ENCODE measurements around the gene TAB2. TPM values are rescaled to one million over a fixed set of nuclear protein-coding genes. Genes with fewer than 3 reads are reported as not detected.

Gene TAB2
- total and polyA plus RNA-seq, 2 experiments from 2014 or later = 19.8 to 59.2 TPM

DNA sequence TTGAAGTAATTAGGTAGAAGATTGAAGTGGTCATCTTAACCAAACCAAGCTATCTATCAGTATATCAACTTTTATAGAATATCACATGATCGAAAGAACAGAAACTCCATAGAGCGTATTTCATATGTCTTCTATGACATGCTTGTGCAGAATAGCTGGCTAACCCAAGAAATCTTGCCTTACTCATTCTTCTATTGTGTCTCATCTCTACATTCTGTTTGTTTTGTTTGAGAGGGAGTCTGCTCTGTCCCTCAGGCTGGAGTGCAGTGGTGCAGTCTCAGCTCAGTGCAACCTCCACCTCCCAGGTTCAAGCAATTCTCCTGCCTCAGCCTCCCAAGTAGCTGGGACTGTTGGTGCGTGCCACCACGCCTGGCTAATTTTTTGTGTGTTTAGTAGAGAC, 10.6 kb downstream of the TAB2 start:
- Mint-ChIP-seq H3K9me3 (no peaks in the 10 kb centered on the region), H3K36me3 (ENCODE audit: low read depth) (no peaks in the 10 kb centered on the region), H3K4me3 (no peak overlapping the region), H3K27ac (no peak overlapping the region; the same call in 1 of the 2 replicates), H3K27me3 (ENCODE audit: insufficient read depth, low read depth, poor library complexity) (no peaks in the 10 kb centered on the region), H3K4me1 (peaks cover 65% of the 10 kb centered on the region)
- H4K20me1 ChIP-seq (replicated peaks; ENCODE audit: insufficient read depth) = peaks cover 30% of the 10 kb centered on the region; the same call in 1 of the 2 replicates
- H2AFZ ChIP-seq = no peak overlapping the region
- H3K4me3 ChIP-seq = no peak overlapping the region
- peaks cover 100% of the 10 kb centered on the region for H3K79me2 ChIP-seq (replicated peaks; ENCODE audit: insufficient read depth)
- DNase-seq (ENCODE audit: low spot score) (no peak), ATAC-seq (no peak; the same call in 2 of the 3 replicates)
- H3F3A ChIP-seq (replicated peaks; ENCODE audit: low read depth) = no peaks in the 10 kb centered on the region
- no peak overlapping the region for H3K4me2 ChIP-seq
- no peaks in the 10 kb centered on the region for H3K27me3 ChIP-seq (ENCODE audit: insufficient read depth)
- no peaks in the 10 kb centered on the region for H3K36me3 ChIP-seq (ENCODE audit: insufficient read depth)
- H3K4me1 ChIP-seq (ENCODE audit: insufficient read depth) = peaks cover 73% of the 10 kb centered on the region
- no peak overlapping the region for H3K27ac ChIP-seq (ENCODE audit: low read depth)
- H3K9me2 ChIP-seq (ENCODE audit: insufficient read depth) = no peaks in the 10 kb centered on the region
- TF ChIP-seq NANOG (IDR thresholded peaks at IDR 0.05; ENCODE audit: borderline replicate concordance) (no peak), CREB1 (CRISPR knock-in tag; IDR thresholded peaks at IDR 0.05; ENCODE audit: low read depth) (no peak), ZNF114 (CRISPR knock-in tag; IDR thresholded peaks at IDR 0.05) (no peak), JUNB (IDR thresholded peaks at IDR 0.05; ENCODE audit: unreplicated experiment) (no peak), EZH2 (IDR thresholded peaks at IDR 0.05; ENCODE audit: low read depth, unreplicated experiment) (no peak), EZH2phosphoT487 (IDR thresholded peaks at IDR 0.05; ENCODE audit: unreplicated experiment) (no peak), STAT1 (IDR thresholded peaks at IDR 0.05; ENCODE audit: unreplicated experiment) (no peak), POLR2AphosphoS5 (IDR thresholded peaks at IDR 0.05; ENCODE audit: low read depth) (no peak), ZNF331 (CRISPR knock-in tag; IDR thresholded peaks at IDR 0.05; ENCODE audit: low read depth) (no peak)
- TF ChIP-seq, protein P1, sequence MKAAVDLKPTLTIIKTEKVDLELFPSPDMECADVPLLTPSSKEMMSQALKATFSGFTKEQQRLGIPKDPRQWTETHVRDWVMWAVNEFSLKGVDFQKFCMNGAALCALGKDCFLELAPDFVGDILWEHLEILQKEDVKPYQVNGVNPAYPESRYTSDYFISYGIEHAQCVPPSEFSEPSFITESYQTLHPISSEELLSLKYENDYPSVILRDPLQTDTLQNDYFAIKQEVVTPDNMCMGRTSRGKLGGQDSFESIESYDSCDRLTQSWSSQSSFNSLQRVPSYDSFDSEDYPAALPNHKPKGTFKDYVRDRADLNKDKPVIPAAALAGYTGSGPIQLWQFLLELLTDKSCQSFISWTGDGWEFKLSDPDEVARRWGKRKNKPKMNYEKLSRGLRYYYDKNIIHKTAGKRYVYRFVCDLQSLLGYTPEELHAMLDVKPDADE (IDR thresholded peaks at IDR 0.05) = no peak
- TF ChIP-seq, protein P2, sequence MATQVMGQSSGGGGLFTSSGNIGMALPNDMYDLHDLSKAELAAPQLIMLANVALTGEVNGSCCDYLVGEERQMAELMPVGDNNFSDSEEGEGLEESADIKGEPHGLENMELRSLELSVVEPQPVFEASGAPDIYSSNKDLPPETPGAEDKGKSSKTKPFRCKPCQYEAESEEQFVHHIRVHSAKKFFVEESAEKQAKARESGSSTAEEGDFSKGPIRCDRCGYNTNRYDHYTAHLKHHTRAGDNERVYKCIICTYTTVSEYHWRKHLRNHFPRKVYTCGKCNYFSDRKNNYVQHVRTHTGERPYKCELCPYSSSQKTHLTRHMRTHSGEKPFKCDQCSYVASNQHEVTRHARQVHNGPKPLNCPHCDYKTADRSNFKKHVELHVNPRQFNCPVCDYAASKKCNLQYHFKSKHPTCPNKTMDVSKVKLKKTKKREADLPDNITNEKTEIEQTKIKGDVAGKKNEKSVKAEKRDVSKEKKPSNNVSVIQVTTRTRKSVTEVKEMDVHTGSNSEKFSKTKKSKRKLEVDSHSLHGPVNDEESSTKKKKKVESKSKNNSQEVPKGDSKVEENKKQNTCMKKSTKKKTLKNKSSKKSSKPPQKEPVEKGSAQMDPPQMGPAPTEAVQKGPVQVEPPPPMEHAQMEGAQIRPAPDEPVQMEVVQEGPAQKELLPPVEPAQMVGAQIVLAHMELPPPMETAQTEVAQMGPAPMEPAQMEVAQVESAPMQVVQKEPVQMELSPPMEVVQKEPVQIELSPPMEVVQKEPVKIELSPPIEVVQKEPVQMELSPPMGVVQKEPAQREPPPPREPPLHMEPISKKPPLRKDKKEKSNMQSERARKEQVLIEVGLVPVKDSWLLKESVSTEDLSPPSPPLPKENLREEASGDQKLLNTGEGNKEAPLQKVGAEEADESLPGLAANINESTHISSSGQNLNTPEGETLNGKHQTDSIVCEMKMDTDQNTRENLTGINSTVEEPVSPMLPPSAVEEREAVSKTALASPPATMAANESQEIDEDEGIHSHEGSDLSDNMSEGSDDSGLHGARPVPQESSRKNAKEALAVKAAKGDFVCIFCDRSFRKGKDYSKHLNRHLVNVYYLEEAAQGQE (IDR thresholded peaks at IDR 0.05; ENCODE audit: unreplicated experiment) = no peak
- TF ChIP-seq, protein P3, sequence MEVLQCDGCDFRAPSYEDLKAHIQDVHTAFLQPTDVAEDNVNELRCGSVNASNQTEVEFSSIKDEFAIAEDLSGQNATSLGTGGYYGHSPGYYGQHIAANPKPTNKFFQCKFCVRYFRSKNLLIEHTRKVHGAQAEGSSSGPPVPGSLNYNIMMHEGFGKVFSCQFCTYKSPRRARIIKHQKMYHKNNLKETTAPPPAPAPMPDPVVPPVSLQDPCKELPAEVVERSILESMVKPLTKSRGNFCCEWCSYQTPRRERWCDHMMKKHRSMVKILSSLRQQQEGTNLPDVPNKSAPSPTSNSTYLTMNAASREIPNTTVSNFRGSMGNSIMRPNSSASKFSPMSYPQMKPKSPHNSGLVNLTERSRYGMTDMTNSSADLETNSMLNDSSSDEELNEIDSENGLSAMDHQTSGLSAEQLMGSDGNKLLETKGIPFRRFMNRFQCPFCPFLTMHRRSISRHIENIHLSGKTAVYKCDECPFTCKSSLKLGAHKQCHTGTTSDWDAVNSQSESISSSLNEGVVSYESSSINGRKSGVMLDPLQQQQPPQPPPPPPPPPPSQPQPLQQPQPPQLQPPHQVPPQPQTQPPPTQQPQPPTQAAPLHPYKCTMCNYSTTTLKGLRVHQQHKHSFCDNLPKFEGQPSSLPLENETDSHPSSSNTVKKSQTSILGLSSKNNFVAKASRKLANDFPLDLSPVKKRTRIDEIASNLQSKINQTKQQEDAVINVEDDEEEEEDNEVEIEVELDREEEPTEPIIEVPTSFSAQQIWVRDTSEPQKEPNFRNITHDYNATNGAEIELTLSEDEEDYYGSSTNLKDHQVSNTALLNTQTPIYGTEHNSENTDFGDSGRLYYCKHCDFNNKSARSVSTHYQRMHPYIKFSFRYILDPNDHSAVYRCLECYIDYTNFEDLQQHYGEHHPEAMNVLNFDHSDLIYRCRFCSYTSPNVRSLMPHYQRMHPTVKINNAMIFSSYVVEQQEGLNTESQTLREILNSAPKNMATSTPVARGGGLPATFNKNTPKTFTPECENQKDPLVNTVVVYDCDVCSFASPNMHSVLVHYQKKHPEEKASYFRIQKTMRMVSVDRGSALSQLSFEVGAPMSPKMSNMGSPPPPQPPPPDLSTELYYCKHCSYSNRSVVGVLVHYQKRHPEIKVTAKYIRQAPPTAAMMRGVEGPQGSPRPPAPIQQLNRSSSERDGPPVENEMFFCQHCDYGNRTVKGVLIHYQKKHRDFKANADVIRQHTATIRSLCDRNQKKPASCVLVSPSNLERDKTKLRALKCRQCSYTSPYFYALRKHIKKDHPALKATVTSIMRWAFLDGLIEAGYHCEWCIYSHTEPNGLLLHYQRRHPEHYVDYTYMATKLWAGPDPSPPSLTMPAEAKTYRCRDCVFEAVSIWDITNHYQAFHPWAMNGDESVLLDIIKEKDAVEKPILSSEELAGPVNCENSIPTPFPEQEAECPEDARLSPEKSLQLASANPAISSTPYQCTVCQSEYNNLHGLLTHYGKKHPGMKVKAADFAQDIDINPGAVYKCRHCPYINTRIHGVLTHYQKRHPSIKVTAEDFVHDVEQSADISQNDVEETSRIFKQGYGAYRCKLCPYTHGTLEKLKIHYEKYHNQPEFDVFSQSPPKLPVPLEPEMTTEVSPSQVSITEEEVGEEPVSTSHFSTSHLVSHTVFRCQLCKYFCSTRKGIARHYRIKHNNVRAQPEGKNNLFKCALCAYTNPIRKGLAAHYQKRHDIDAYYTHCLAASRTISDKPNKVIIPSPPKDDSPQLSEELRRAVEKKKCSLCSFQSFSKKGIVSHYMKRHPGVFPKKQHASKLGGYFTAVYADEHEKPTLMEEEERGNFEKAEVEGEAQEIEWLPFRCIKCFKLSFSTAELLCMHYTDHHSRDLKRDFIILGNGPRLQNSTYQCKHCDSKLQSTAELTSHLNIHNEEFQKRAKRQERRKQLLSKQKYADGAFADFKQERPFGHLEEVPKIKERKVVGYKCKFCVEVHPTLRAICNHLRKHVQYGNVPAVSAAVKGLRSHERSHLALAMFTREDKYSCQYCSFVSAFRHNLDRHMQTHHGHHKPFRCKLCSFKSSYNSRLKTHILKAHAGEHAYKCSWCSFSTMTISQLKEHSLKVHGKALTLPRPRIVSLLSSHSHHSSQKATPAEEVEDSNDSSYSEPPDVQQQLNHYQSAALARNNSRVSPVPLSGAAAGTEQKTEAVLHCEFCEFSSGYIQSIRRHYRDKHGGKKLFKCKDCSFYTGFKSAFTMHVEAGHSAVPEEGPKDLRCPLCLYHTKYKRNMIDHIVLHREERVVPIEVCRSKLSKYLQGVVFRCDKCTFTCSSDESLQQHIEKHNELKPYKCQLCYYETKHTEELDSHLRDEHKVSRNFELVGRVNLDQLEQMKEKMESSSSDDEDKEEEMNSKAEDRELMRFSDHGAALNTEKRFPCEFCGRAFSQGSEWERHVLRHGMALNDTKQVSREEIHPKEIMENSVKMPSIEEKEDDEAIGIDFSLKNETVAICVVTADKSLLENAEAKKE (CRISPR knock-in tag; IDR thresholded peaks at IDR 0.05) = no peak
- TF ChIP-seq, protein P4, sequence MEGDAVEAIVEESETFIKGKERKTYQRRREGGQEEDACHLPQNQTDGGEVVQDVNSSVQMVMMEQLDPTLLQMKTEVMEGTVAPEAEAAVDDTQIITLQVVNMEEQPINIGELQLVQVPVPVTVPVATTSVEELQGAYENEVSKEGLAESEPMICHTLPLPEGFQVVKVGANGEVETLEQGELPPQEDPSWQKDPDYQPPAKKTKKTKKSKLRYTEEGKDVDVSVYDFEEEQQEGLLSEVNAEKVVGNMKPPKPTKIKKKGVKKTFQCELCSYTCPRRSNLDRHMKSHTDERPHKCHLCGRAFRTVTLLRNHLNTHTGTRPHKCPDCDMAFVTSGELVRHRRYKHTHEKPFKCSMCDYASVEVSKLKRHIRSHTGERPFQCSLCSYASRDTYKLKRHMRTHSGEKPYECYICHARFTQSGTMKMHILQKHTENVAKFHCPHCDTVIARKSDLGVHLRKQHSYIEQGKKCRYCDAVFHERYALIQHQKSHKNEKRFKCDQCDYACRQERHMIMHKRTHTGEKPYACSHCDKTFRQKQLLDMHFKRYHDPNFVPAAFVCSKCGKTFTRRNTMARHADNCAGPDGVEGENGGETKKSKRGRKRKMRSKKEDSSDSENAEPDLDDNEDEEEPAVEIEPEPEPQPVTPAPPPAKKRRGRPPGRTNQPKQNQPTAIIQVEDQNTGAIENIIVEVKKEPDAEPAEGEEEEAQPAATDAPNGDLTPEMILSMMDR (conservative IDR thresholded peaks at IDR 0.05; ENCODE audit: low read depth in 2 of 2) = no peak
